Keratinocyte (primary cell): ENCODE measurements around the gene PLA2G12A. TPM values are rescaled to one million over a fixed set of nuclear protein-coding genes. Genes with fewer than 3 reads are reported as not detected.

Experiments used
- DNase-seq: peaks from one replicate; pipeline ENCODE4 v3.0.0-alpha.2; 2011; ENCODE audit warnings: low read depth, missing footprints, low spot score
- FAIRE-seq: peaks from 2 replicates; lab custom pipeline; 2011; peaks lifted over from hg19 to GRCh38; lab: Jason Lieb, UNC
- H2AFZ ChIP-seq: 2 replicates; pipeline ENCODE4 v1.6.0; 2012; ENCODE audit warnings: low read length, control low read depth, inconsistent platforms; ENCODE audit not compliant: control insufficient read depth
- H3K27ac ChIP-seq: 2 replicates; pipeline ENCODE4 v1.5.1; 2011; ENCODE audit warnings: low read length; ENCODE audit not compliant: control insufficient read depth, insufficient read depth
- H3K27me3 ChIP-seq: 3 replicates; pipeline ENCODE4 v1.6.0; 2011; ENCODE audit warnings: low read length; ENCODE audit not compliant: control insufficient read depth, insufficient read depth; ENCODE audit errors: extremely low read depth
- H3K36me3 ChIP-seq, 2 experiments: 2 replicates in 1 of 2; 3 replicates in 1 of 2; pipeline ENCODE4 v1.5.1; 2011; ENCODE audit warnings: low read length in 2 of 2, mild to moderate bottlenecking in 1 of 2; ENCODE audit not compliant: control insufficient read depth in 2 of 2, insufficient read depth in 2 of 2; ENCODE audit errors: extremely low read depth in 1 of 2
- H3K4me1 ChIP-seq: 3 replicates; pipeline ENCODE4 v1.5.1; 2011; ENCODE audit warnings: low read length; ENCODE audit not compliant: control insufficient read depth, insufficient read depth; ENCODE audit errors: extremely low read depth
- H3K4me2 ChIP-seq: 3 replicates; pipeline ENCODE4 v1.6.0; 2011; ENCODE audit warnings: low read depth, low read length; ENCODE audit not compliant: control insufficient read depth, insufficient read depth; ENCODE audit errors: extremely low read depth
- H3K4me3 ChIP-seq, 3 experiments: fragments of 200-600 bp in 1 of 3; sonication (generic) in 1 of 3; 2 replicates in 2 of 3; 3 replicates in 1 of 3; pipeline ENCODE4 v1.5.1; 2011 to 2016; ENCODE audit warnings: low read length in 3 of 3, mild to moderate bottlenecking in 3 of 3, control low read depth in 2 of 3, inconsistent platforms in 1 of 3, low read depth in 1 of 3, mixed read lengths in 1 of 3, mixed run types in 1 of 3, moderate library complexity in 1 of 3; ENCODE audit not compliant: control insufficient read depth in 2 of 3, insufficient read depth in 2 of 3; ENCODE audit errors: extremely low read depth in 1 of 3
- H3K79me2 ChIP-seq: 2 replicates; pipeline ENCODE4 v1.6.0; 2012; ENCODE audit warnings: low read length; ENCODE audit not compliant: control insufficient read depth, insufficient read depth
- H3K9ac ChIP-seq: 3 replicates; pipeline ENCODE4 v1.6.0; 2011; ENCODE audit warnings: low read length; ENCODE audit not compliant: control insufficient read depth, insufficient read depth; ENCODE audit errors: extremely low read depth
- H3K9me1 ChIP-seq: 3 replicates; pipeline ENCODE4 v1.6.0; 2011; ENCODE audit warnings: low read length; ENCODE audit not compliant: control insufficient read depth, insufficient read depth; ENCODE audit errors: extremely low read depth
- H3K9me3 ChIP-seq: 2 replicates; pipeline ENCODE4 v1.5.1; 2012; ENCODE audit warnings: low read depth, low read length; ENCODE audit not compliant: control insufficient read depth
- H4K20me1 ChIP-seq: 3 replicates; pipeline ENCODE4 v1.6.0; 2011; ENCODE audit warnings: low read length; ENCODE audit not compliant: control insufficient read depth, insufficient read depth; ENCODE audit errors: extremely low read depth
- EZH2 ChIP-seq: IDR thresholded peaks from one replicate; pipeline ENCODE4 v1.6.1; 2012; ENCODE audit warnings: inconsistent platforms, mild to moderate bottlenecking, low read length, moderate library complexity
- dilution Hi-C: fragments of 300-500 bp; cut with MboI; formaldehyde crosslinking; loops from one replicate; pipeline ENCODE4 v1.7.0; 2020; ENCODE audit warnings: low sequenced_read_pairs; ENCODE audit not compliant: extremely low pct_ligation_motif_present
- polyA plus RNA-seq, 5 experiments: library from polyadenylated mRNA; depleted of rRNA in 3 of 5; stranded (reverse) in 3 of 5; stranded (forward) in 1 of 5; unstranded in 1 of 5; fragments of >200 nt; gene quantifications; 1 replicate in 1 of 5; 2 replicates in 3 of 5; 3 replicates in 1 of 5; pipeline versions ENCODE4 v1.2.1 to v1.2.3, GENCODE V29; 2011 to 2012; ENCODE audit warnings: missing spikeins in 2 of 5, low read depth in 1 of 5, low replicate concordance in 1 of 5
- TF ChIP-seq, protein P1 (sequence below), 3 experiments: IDR thresholded peaks in 1 of 3; conservative IDR thresholded peaks in 1 of 3; optimal IDR thresholded peaks in 1 of 3; 2 replicates in 2 of 3; 3 replicates in 1 of 3; pipeline versions ENCODE3 to v1.5.1; 2011; ENCODE audit warnings: low read length in 3 of 3, mild to moderate bottlenecking in 3 of 3, moderate library complexity in 2 of 3, control low read depth in 1 of 3, inconsistent platforms in 1 of 3; ENCODE audit not compliant: insufficient read depth in 2 of 3; ENCODE audit errors: extremely low read depth in 1 of 3

PLA2G12A gene
- polyA plus RNA-seq, 1 donor (not counting 4 experiments of a cell fraction or from before 2014, with no cell fraction given), result 63.7 TPM

DNA sequence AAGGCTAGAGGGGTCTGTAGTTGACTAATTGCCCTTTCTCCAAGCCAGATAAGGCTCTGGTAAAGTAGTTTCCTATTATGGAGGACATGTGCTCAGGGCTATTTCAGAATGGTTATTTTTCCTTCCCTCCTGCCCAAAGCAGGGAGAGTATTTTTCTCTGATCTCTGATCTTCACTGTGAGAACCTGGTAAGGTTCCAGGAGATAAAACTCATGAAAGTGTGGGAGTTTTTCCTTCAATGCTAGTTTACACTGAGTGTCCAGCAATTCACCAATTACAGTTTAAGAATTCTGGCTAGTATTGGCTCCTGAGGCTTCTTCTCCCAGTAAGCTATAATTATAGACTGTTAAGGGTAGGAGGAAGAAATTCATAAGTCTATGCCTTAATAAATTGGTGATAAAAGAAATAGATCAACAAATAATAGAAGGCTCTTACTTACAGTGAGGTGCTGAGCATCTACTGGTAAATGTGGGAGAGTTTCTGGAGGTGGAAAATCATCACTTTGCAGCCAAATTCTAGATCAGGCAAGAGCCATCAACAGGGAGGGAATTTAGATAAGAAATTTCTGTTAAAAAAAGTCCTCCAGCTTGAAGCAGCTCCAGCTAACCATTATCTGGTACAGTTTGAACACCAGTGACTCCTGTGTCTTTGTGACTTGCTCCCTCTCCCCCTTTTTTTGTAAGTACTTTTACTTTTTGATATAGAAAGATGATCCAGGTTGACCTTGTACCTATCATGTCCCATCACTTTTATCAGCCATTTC, 57.5 kb downstream of the PLA2G12A start:
- H3K79me2 ChIP-seq, result no peaks in the 10 kb centered on the region
- H3K27me3 ChIP-seq, result no peaks in the 10 kb centered on the region
- no peaks in the 10 kb centered on the region for H3K9me1 ChIP-seq
- no peaks in the 10 kb centered on the region for H3K9me3 ChIP-seq
- DNase-seq, result no peak
- no peak overlapping the region for H3K9ac ChIP-seq
- H2AFZ ChIP-seq, result no peak overlapping the region
- TF ChIP-seq, protein P1, sequence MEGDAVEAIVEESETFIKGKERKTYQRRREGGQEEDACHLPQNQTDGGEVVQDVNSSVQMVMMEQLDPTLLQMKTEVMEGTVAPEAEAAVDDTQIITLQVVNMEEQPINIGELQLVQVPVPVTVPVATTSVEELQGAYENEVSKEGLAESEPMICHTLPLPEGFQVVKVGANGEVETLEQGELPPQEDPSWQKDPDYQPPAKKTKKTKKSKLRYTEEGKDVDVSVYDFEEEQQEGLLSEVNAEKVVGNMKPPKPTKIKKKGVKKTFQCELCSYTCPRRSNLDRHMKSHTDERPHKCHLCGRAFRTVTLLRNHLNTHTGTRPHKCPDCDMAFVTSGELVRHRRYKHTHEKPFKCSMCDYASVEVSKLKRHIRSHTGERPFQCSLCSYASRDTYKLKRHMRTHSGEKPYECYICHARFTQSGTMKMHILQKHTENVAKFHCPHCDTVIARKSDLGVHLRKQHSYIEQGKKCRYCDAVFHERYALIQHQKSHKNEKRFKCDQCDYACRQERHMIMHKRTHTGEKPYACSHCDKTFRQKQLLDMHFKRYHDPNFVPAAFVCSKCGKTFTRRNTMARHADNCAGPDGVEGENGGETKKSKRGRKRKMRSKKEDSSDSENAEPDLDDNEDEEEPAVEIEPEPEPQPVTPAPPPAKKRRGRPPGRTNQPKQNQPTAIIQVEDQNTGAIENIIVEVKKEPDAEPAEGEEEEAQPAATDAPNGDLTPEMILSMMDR (optimal IDR thresholded peaks at IDR 0.05 in 1 of 3, IDR thresholded peaks at IDR 0.05 in 1 of 3, conservative IDR thresholded peaks at IDR 0.05 in 1 of 3; ENCODE audit: extremely low read depth in 1 of 3, insufficient read depth in 2 of 3, low read length in 3 of 3), result no peak
- no peak for TF ChIP-seq EZH2
- H3K4me1 ChIP-seq, result no peaks in the 10 kb centered on the region
- H3K4me2 ChIP-seq, result no peak overlapping the region
- no peak overlapping the region for H3K27ac ChIP-seq
- dilution Hi-C loops, result no loop called here
- H4K20me1 ChIP-seq, result no peaks in the 10 kb centered on the region
- FAIRE-seq, result no peak
- H3K4me3 ChIP-seq, result no peak overlapping the region
- H3K36me3 ChIP-seq, result no peaks in the 10 kb centered on the region

DNA sequence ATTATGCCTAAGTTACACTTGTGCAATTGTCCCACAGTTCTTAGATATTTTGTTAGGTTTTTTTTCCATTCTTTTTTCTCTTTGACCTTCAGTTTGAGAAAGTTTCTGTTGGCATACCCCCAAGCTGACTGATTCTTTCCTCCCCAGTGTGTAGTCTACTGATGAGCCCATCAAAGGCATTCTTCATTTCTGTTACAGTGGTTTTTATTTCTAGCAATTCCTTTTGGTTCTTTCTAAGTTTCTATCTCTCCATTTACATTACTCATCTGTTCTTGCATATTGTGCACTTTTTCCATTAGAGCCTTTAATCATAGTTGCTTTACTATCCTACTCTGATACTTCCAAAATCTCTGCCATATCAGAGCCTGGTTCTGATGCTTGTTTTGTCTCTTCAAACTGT, 58.5 kb downstream of the PLA2G12A start:
- no peak for TF ChIP-seq EZH2
- TF ChIP-seq, protein P1 (optimal IDR thresholded peaks at IDR 0.05 in 1 of 3, IDR thresholded peaks at IDR 0.05 in 1 of 3, conservative IDR thresholded peaks at IDR 0.05 in 1 of 3; ENCODE audit: extremely low read depth in 1 of 3, insufficient read depth in 2 of 3, low read length in 3 of 3), result no peak
- Histone ChIP-seq H3K79me2 (no peaks in the 10 kb centered on the region), H3K9me3 (no peaks in the 10 kb centered on the region), H3K9ac (no peak overlapping the region), H4K20me1 (no peaks in the 10 kb centered on the region), H3K4me2 (no peak overlapping the region), H3K4me1 (no peaks in the 10 kb centered on the region), H2AFZ (no peak overlapping the region), H3K9me1 (no peaks in the 10 kb centered on the region), H3K27me3 (no peaks in the 10 kb centered on the region), H3K27ac (no peak overlapping the region), H3K36me3 (no peaks in the 10 kb centered on the region), H3K4me3 (no peak overlapping the region)
- FAIRE-seq, result no peak
- dilution Hi-C loops, result no loop called here
- no peak for DNase-seq
